ENCODE measurements around the gene FAM162A.

Gene FAM162A

DNA sequence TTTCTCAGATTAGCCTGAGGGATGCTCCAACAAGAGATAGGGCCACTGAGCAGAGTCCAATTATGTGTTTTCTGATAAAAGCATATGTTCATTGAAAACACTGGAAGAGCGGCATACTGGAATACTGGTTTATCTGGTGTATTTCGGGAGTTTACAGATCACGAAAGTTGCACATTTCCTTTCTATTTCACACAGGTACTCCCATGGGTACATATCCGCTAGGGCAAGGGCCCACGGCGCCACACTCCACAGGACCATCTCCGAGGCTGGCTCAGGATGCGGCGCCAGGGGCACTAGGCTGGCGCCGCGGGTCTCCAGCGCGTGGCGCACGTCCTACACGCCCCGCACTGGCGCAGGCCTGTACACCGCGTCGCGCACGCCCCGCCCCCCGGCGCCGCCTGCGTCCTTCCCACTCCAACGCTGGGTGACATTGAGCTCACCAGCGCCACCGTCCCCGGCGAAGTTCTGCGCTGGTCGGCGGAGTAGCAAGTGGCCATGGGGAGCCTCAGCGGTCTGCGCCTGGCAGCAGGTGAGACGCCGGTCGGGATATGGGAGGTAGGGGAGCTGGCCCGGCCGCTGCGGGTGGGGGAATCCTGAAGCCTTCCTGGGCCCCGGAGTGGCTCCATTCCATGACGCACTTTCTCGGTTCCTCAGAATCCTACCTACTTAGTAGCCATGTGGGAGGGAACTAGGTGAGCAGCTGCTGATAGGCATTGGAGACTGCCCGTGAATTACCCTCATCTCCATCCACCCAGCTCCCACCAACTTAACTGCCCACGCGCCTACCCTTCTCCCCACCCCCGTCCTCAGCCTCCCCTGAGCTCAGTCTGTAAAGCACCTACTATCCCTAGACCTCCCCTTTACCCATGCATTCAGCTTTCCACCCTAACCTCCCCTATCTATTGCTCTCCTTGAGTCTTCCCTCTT is at the start of gene FAM162A:
Gene FAM162A (plus strand): TSS at position 412 of the 927 bp plus-strand sequence. CDS start 84 bp downstream, at position 496.
- peak; percentile 95 for DNase-seq (ENCODE audit: low spot score)

GRCh38 chr3:122342803-122343202 is 41.2 kb upstream of the FAM162A start:
- DNase-seq (ENCODE audit: low spot score), result no peak

DNA sequence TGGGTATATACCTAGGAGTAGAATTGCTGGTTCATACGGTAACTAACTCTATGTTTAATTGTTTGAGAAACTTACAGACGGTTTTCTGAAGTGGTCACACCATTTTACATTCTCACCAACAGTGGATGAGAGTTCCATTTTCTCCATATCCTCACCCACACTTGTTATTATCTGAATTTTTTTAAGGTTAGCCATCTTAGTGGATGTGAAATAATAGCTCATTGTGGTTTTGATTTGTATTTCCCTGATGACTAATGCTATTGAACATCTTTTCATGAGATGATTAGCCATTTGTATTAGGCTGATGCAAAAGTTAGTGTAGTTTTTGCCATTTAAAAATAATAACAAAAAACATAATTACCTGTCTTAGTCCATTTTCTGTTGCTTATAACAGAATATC is 40.3 kb upstream of the FAM162A start:
- DNase-seq (ENCODE audit: low spot score), result no peak

- no peak for DNase-seq (ENCODE audit: low spot score)
Measured at GRCh38 chr3:122349171-122349570, 34.8 kb upstream of the FAM162A start.

DNA sequence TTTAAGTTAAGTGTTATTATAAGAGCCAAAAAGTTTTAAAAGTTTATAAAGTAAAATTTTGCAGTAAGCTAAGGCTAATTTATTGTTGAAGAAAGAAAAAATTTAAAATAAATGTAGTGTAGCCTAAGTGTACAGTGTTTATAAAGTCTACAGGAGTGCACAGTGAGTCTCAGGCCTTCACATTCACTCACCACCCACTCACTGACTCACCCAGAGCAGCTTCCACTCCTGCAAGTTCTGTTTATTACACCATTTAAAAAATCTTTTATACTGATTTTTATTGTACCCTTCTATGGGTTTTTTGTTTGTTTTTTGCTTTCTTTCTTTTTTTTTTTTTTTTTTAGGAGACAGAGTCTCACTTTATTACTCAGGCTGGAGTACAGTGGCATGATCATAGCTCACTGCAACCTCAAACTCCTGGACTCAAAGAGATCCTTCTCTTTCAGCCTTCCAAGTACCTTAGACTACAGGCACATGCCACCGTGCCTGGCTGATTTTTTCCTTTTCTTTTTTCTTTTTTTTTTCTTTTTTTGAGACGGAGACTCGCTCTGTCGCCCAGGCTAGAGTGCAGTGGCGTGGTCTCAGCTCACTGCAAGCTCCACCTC is 33.1 kb upstream of the FAM162A start:
- DNase-seq (ENCODE audit: low spot score), result peak; percentile 45

GRCh38 chr3:122351612-122352011 is 32.4 kb upstream of the FAM162A start:
- no peak for DNase-seq (ENCODE audit: low spot score)

DNA sequence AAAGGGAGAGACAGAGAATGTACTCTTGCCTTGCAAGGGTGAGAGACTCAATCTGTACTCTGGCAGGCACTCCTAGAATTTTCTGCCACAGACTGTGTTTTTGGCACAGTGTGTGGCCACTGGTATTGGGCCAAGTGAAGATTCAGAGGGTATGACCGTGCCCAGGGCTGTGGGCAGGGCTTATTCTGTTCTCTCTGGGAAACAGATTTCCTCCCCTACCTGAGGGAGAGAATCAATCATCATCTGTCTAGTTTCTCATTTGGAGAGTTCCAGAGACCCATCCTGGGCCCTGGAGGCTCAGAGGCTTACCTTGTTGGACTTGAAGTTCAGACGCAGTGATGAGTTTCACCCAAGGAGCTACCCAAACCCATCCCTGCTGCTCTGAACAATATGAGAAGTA is 30.8 kb upstream of the FAM162A start:
- DNase-seq (ENCODE audit: low spot score), result no peak

GRCh38 chr3:122353893-122354401 is 30.0 kb upstream of the FAM162A start:
- no peak for DNase-seq (ENCODE audit: low spot score)

DNA sequence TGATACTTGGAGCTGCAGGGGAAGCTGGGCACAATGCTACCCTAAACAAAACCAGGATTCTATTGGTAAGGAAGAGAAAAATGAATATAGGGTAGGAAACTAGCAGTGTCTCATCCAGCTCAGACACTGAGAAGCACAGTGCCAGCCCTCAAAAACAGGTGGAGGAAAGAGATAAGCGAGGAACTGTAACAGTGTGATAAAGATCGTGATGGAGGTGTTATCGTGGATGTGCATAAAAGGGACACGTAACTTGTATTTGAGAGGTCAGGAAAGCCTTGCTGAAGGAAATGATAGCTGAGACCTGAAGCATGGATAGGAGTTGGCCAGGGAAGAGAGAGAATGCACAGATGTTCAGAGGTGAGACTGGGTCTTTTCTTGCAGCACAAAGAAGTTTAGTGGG is 28.4 kb upstream of the FAM162A start:
- DNase-seq (ENCODE audit: low spot score), result no peak

DNA sequence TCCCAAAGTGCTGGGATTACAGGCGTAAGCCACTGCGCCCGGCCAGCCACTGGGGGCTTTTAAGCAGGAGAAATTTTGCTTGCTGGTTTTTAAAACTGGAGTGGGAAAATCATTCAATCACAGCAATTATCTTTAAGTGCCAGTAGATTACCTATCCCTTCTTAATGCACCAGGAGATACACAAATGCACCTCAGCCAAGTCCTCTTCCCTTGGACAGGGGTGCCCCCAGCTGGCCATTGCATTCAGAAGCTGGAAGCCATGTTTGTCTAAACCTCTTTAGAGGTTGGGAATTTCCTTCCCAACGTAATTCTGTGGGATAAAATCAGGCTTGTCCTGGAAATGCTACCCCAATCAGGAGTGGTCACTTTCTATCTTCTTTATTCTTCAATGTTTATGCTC is 27.6 kb upstream of the FAM162A start:
- DNase-seq (ENCODE audit: low spot score), result peak; percentile 42

GRCh38 chr3:122357828-122358702 is 25.9 kb upstream of the FAM162A start:
- no peak for DNase-seq (ENCODE audit: low spot score)

- no peak for DNase-seq (ENCODE audit: low spot score)
Measured at GRCh38 chr3:122358703-122359032, 25.3 kb upstream of the FAM162A start.

DNA sequence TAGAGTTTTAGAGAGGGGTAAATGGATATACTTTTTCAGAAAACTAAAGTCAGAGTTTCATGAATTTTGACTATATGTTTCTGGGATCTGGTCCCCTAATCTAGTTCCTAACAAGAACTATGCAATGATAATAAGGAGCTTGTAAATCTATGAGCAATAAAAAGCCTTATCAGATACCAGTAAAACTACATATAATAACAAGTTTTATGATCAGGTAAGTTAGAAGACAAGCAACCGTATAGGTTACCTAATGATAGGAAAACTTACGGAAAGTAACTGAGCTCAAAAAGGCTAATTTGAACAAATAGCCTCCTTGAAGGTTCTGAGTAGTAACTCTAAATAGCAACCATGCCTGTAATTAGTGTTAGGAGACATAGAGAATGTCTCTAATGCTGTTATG is 22.0 kb upstream of the FAM162A start:
- no peak for DNase-seq (ENCODE audit: low spot score)

DNA sequence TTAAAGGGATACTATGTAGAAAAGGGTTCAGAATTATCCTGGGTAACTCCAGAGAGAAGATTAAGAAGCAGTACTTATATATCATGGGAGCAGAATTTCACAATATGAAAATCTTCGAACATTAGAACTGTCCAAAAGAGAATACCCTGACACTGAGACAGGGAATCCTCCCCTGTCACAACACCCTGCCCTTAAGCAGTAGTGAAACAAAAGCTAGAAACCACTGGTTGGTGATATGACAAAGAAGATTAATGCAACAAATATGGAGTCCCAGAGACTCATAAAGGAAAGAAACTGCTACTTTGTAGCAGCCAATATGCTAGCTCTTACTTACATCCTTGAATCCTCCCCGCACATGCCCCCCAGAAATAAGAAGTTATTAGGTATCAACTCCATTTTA is 19.5 kb upstream of the FAM162A start:
- no peak for DNase-seq (ENCODE audit: low spot score)

DNA sequence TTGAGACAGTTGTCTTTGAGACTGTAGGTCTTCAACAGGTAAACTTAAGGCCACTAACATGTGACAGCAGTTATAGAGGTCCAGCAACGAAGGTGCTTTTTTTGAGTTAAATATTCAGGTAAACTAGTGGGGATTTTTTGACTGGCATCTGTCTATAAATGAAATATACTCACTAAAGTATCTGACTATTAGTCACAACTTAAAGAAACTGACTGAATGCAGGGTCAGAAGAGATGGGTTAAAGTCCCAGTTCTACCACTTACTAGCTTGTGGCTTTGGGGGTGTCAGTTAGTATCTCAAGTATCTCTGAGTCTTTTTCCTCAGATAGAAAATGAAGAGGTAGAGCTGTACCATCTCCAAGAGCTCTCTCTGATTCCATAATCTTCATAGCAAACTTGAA is 18.9 kb upstream of the FAM162A start:
- no peak for DNase-seq (ENCODE audit: low spot score)

GRCh38 chr3:122365582-122366378 is 18.2 kb upstream of the FAM162A start:
- peak; percentile 9 for DNase-seq (ENCODE audit: low spot score)

GRCh38 chr3:122366379-122366749 is 17.6 kb upstream of the FAM162A start:
- DNase-seq (ENCODE audit: low spot score), result no peak

GRCh38 chr3:122374034-122374433 is 9.9 kb upstream of the FAM162A start:
- DNase-seq (ENCODE audit: low spot score), result no peak

DNA sequence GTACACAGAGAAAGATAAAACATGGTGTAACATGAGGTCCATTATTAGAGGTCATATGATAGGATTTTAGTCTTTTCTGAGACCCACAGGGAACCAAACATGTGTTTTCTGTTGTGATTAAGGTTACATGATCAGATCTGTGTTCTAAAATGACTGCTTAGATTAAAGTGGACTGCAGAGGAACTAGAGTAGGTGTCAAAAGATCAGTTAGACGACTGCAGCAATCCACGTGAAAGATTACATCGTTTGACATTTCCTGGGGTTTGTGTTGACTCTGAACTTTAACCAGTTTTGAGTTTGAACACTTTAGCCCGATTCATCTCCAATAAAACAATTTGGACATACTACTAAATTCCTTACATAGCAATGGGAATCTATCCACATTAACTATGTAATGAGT is 6.0 kb upstream of the FAM162A start:
- no peak for DNase-seq (ENCODE audit: low spot score)

DNA sequence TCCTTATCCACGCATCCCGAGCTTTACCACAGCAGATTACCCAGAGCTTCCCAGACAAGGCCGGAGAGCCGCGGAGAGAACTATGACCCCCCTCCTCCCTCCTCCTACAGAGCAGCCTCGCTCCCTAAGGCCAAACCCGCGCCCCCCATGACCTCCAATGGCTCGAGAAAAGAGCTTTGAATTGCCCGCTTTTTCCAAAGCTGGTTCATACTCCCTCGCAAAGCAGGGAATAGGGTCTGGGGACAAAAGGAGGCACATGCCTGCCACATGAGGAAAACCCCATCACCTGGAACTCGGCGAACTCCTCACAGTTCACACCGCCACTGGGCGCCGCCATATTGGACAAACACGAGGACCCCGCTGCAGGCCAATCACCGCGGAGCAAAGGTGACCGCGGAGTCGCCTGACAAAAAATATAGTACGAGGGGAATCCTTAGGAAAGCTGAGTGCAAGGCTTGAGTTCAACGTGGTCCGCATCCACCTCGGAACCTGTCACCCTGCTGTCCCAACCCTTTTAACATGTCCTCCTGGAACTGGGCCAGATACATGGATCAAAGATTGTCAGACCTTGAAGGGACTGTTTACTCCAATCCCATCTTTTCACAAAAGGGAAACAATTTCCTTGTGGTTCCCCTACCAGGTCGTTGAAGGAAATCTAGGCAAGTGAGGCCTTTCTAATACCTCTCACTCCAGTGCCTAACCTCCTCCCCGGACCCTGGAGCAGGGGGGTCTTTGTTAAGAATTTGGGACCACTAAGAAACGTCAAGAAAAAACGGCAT is 905 bp upstream of the FAM162A start, which contains the start of gene MIX23:
Gene MIX23 (minus strand): TSS at position 344 of the 779 bp plus-strand sequence. CDS start 7 bp downstream, at position 337.
- peak; percentile 90 for DNase-seq (ENCODE audit: low spot score)

DNA sequence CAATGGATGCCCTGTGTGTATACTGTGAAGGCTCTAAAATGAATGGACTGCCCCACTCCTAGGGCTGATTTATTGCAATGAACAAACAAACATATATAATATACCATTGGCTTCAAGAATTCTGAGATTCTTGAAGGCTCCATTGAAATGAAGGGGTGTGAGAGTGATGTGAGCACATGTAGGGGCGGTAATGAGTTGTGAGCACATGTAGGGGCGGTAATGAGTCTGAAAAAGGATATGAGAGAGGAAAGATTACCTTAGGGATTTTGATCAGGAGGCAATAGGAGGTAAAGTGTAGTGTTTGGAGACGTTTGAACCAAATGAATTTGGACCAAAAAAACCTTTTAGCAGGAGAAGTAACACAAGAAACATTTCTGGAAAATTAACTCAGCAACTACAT is 3.7 kb downstream of the FAM162A start:
- no peak for DNase-seq (ENCODE audit: low spot score)

Data from GM03348 (cell line).